GM10248 (cell line): ENCODE data around the gene LYPD6B.

Source experiments
- CTCF ChIA-PET: fragments of 300-600 bp; sonication (Branson Sonifier 250); formaldehyde crosslinking; extraction: SDS; loops from one replicate; lab custom pipeline; 2021; ENCODE audit warnings: antibody characterized with exemption; lab: Yijun Ruan, JAX
- POLR2A ChIA-PET: fragments of 350-650 bp; sonication (Branson Sonifier 250); formaldehyde crosslinking; extraction: SDS; loops from one replicate; lab custom pipeline; 2020; ENCODE audit warnings: antibody characterized with exemption; lab: Yijun Ruan, JAX
- DNase-seq: peaks from one replicate; pipeline ENCODE4 v3.0.0; 2012; ENCODE audit errors: extremely low spot score
- CTCF ChIP-seq: IDR thresholded peaks from 2 replicates; pipeline ENCODE4 v1.5.1; 2012; ENCODE audit warnings: mild to moderate bottlenecking, low read depth; ENCODE audit errors: extremely low read depth, missing control alignments, control extremely low read depth

Gene LYPD6B

GRCh38 chr2:149148194-149149006 is 109.9 kb downstream of the LYPD6B start:
- ChIA-PET CTCF (interaction anchor here (0.7 to 1.4 kb wide), 3 partner anchors 12 to 45 kb away, joined by 3 read pairs; no protein-coding TSS in a partner anchor), POLR2A (no interaction called here)
- no peak for DNase-seq

GRCh38 chr2:149149007-149149297 is 110.5 kb downstream of the LYPD6B start:
- POLR2A ChIA-PET: no interaction called here
- CTCF ChIA-PET: interaction anchor here (0.7 kb wide), 1 partner anchor 13 kb away, joined by 3 read pairs; no protein-coding TSS in a partner anchor
- no peak for TF ChIP-seq CTCF
- no peak for DNase-seq

More at GRCh38 chr2:149148194-149149006, 109.9 kb downstream of the LYPD6B start:
- no peak for TF ChIP-seq CTCF

DNA sequence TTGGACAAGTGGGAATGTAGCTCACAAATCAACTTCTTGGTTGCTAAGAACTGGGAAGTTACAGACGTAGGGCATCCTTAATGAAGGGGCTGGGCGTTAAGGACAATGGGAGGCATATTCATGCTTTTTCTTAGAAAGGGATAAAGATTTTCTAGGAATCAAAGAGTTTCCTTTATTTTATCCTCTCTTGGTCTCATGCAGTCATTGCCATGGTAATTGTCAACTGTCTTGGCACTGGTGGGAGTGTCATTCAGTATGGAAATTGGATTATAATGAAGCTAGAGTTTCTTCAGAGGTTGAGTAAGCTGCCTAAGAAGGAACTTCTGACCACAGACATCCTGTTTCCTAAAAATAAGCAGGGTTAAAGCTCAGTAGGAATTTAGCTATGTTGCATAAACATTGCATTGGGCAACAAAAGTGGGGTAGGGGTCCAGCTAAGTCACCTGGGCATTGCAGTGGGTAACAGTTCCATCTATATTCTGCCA is 114.0 kb downstream of the LYPD6B start:
- ChIA-PET CTCF (interaction anchor here (1.0 to 1.3 kb wide), 5 partner anchors 9 to 136 kb away, joined by 3 read pairs; no protein-coding TSS in a partner anchor), POLR2A (no interaction called here)
- TF ChIP-seq CTCF: no peak
- no peak for DNase-seq

- ChIA-PET POLR2A (no interaction called here), CTCF (interaction anchor here (1.4 kb wide), 1 partner anchor 24 kb away, joined by 4 read pairs; no protein-coding TSS in a partner anchor)
- DNase-seq: no peak
- TF ChIP-seq CTCF: no peak
Measured at GRCh38 chr2:149155196-149155969, 116.9 kb downstream of the LYPD6B start.

- CTCF ChIA-PET: no interaction called here
- no peak for TF ChIP-seq CTCF
- no peak for DNase-seq
- POLR2A ChIA-PET: no interaction called here
Measured at GRCh38 chr2:149155988-149156387, 117.5 kb downstream of the LYPD6B start.

DNA sequence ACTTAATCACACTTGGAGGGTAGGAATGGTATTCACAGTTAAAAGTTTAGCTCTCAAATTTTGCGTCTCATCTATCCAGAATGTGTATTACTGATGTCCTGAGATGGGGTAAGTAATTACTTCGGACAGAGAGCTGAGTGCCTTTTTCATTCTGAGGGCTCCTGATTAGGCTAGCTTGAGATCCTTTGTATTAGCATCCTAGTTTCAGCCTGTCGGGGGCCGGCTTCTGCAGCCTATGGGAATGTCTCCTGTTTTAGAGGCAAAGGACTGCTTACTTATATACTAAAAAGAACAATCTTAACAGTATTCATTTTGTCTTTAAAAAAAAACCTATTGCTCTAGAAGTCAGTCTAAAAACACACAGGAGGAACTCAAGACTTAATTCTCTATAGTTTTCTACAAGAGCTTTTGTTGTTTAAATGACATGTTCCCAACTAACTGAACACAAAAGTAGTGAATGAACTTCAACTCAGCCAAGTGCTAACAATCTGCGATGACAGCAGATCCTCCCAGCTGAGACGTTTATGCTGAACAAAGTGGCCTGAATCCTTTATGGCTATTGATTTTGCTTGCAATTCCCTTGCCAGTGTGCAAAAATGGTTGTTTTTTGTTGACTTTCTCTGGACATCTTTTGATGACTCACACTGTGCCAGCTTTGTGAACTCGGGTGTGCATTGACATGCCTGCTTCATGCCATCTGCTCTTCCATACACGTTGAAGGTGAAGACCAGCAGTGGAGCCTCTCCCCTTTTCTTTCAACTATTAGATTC is 118.7 kb downstream of the LYPD6B start:
- ChIA-PET CTCF (interaction anchor here (0.5 to 1.4 kb wide), 4 partner anchors 11 to 1533 kb away, joined by 3 to 4 read pairs (median 3); no protein-coding TSS in a partner anchor), POLR2A (no interaction called here)
- TF ChIP-seq CTCF: no peak
- no peak for DNase-seq
